Measurements from ENCODE around the gene LRRFIP1. TPM values are rescaled to one million over a fixed set of nuclear protein-coding genes. Genes with fewer than 3 reads are reported as not detected.

LRRFIP1 gene
- total RNA-seq, 2 experiments from 2014 or later = 189 to 207 TPM

GRCh38 chr2:237798236-237799059 is 171.1 kb downstream of the LRRFIP1 start, which contains the start of gene RBM44:
Gene RBM44, plus strand, starts transcription at chr2:237798779. Its CDS starts 14,831 bp downstream, at chr2:237813610.
- Mint-ChIP-seq H3K36me3 (ENCODE audit: low read depth) (no peaks in the 10 kb centered on the region), H3K4me3 (no peak within 1 kb of the TSS), H3K27ac (no peak within 1 kb of the TSS), H3K27me3 (ENCODE audit: low read depth) (no peaks in the 10 kb centered on the region), H3K9me3 (ENCODE audit: insufficient read depth) (no peaks in the 10 kb centered on the region), H3K4me1 (ENCODE audit: low read depth) (no peaks in the 10 kb centered on the region)
- ATAC-seq (no peak), DNase-seq (no peak)
- ChIA-PET POLR2A (no interaction called here), CTCF (no interaction called here)

- H3K27me3 Mint-ChIP-seq (ENCODE audit: low read depth) = no peaks in the 10 kb centered on the region
- ChIA-PET CTCF (no interaction called here), POLR2A (no interaction called here)
- H3K4me3 Mint-ChIP-seq = no peak overlapping the region
- H3K27ac Mint-ChIP-seq = no peak overlapping the region
- H3K9me3 Mint-ChIP-seq (ENCODE audit: insufficient read depth) = no peaks in the 10 kb centered on the region
- H3K36me3 Mint-ChIP-seq (ENCODE audit: low read depth) = no peaks in the 10 kb centered on the region
- DNase-seq (no peak), ATAC-seq (no peak)
- H3K4me1 Mint-ChIP-seq (ENCODE audit: low read depth) = no peaks in the 10 kb centered on the region
These were observed 171.7 kb downstream of the LRRFIP1 start for GRCh38 chr2:237799060-237799428.

GRCh38 chr2:237801466-237801865 is 174.1 kb downstream of the LRRFIP1 start:
- H3K4me1 Mint-ChIP-seq (ENCODE audit: low read depth) = no peaks in the 10 kb centered on the region
- no peaks in the 10 kb centered on the region for H3K27me3 Mint-ChIP-seq (ENCODE audit: low read depth)
- CTCF ChIA-PET = no interaction called here
- POLR2A ChIA-PET = no interaction called here
- DNase-seq = no peak
- H3K36me3 Mint-ChIP-seq (ENCODE audit: low read depth) = no peaks in the 10 kb centered on the region
- H3K27ac Mint-ChIP-seq = no peak overlapping the region
- H3K9me3 Mint-ChIP-seq (ENCODE audit: insufficient read depth) = no peaks in the 10 kb centered on the region
- no peak for ATAC-seq
- no peak overlapping the region for H3K4me3 Mint-ChIP-seq

- Mint-ChIP-seq H3K4me1 (ENCODE audit: low read depth) (no peaks in the 10 kb centered on the region), H3K27me3 (ENCODE audit: low read depth) (peaks cover 11% of the 10 kb centered on the region), H3K27ac (no peak overlapping the region), H3K9me3 (ENCODE audit: insufficient read depth) (no peaks in the 10 kb centered on the region), H3K4me3 (no peak overlapping the region), H3K36me3 (ENCODE audit: low read depth) (no peaks in the 10 kb centered on the region)
- ATAC-seq (no peak), DNase-seq (no peak)
- CTCF ChIA-PET = no interaction called here
- POLR2A ChIA-PET = no interaction called here
These were observed 178.9 kb downstream of the LRRFIP1 start for GRCh38 chr2:237806334-237806733.

GRCh38 chr2:237815637-237816036 is 188.2 kb downstream of the LRRFIP1 start:
- ATAC-seq (no peak), DNase-seq (no peak)
- no peaks in the 10 kb centered on the region for H3K9me3 Mint-ChIP-seq (ENCODE audit: insufficient read depth)
- no peaks in the 10 kb centered on the region for H3K36me3 Mint-ChIP-seq (ENCODE audit: low read depth)
- no peak overlapping the region for H3K4me3 Mint-ChIP-seq
- peaks cover 24% of the 10 kb centered on the region for H3K27me3 Mint-ChIP-seq (ENCODE audit: low read depth)
- ChIA-PET POLR2A (no interaction called here), CTCF (no interaction called here)
- H3K4me1 Mint-ChIP-seq (ENCODE audit: low read depth) = no peaks in the 10 kb centered on the region
- no peak overlapping the region for H3K27ac Mint-ChIP-seq

- Mint-ChIP-seq H3K4me1 (ENCODE audit: low read depth) (no peaks in the 10 kb centered on the region), H3K27ac (no peak overlapping the region), H3K27me3 (ENCODE audit: low read depth) (peaks cover 24% of the 10 kb centered on the region), H3K36me3 (ENCODE audit: low read depth) (no peaks in the 10 kb centered on the region), H3K9me3 (ENCODE audit: insufficient read depth) (no peaks in the 10 kb centered on the region), H3K4me3 (no peak overlapping the region)
- ChIA-PET CTCF (interaction anchor here (0.9 to 1.1 kb wide), 2 partner anchors 72 to 239 kb away, joined by 3 to 4 read pairs; no protein-coding TSS in a partner anchor), POLR2A (interaction anchor here (0.5 kb wide), 1 partner anchor 484 kb away, joined by 3 read pairs; no protein-coding TSS in a partner anchor)
- ATAC-seq (no peak), DNase-seq (no peak)
These were observed 189.1 kb downstream of the LRRFIP1 start for GRCh38 chr2:237816531-237816930.

- Mint-ChIP-seq H3K36me3 (ENCODE audit: low read depth) (no peaks in the 10 kb centered on the region), H3K4me3 (no peak overlapping the region), H3K9me3 (ENCODE audit: insufficient read depth) (no peaks in the 10 kb centered on the region), H3K27ac (no peak overlapping the region), H3K27me3 (ENCODE audit: low read depth) (peaks cover 17% of the 10 kb centered on the region), H3K4me1 (ENCODE audit: low read depth) (no peaks in the 10 kb centered on the region)
- CTCF ChIA-PET = no interaction called here
- no peak for ATAC-seq
- POLR2A ChIA-PET = no interaction called here
- no peak for DNase-seq
These were observed 190.7 kb downstream of the LRRFIP1 start for GRCh38 chr2:237818066-237818473.

GRCh38 chr2:237819231-237819630 is 191.8 kb downstream of the LRRFIP1 start:
- no peaks in the 10 kb centered on the region for H3K36me3 Mint-ChIP-seq (ENCODE audit: low read depth)
- DNase-seq (no peak), ATAC-seq (no peak)
- H3K4me1 Mint-ChIP-seq (ENCODE audit: low read depth) = no peaks in the 10 kb centered on the region
- H3K9me3 Mint-ChIP-seq (ENCODE audit: insufficient read depth) = no peaks in the 10 kb centered on the region
- ChIA-PET CTCF (interaction anchor here (1.0 to 1.2 kb wide), 2 partner anchors 306 to 444 kb away, joined by 3 to 5 read pairs; no protein-coding TSS in a partner anchor), POLR2A (interaction anchor here (0.7 kb wide), 1 partner anchor 72 kb away, joined by 3 read pairs; no protein-coding TSS in a partner anchor)
- no peak overlapping the region for H3K27ac Mint-ChIP-seq
- H3K27me3 Mint-ChIP-seq (ENCODE audit: low read depth) = peaks cover 17% of the 10 kb centered on the region
- no peak overlapping the region for H3K4me3 Mint-ChIP-seq

- H3K27ac Mint-ChIP-seq = no peak overlapping the region
- H3K4me1 Mint-ChIP-seq (ENCODE audit: low read depth) = no peaks in the 10 kb centered on the region
- CTCF ChIA-PET = interaction anchor here (1.2 kb wide), 1 partner anchor 308 kb away, joined by 5 read pairs; no protein-coding TSS in a partner anchor
- DNase-seq = no peak
- no peaks in the 10 kb centered on the region for H3K36me3 Mint-ChIP-seq (ENCODE audit: low read depth)
- H3K27me3 Mint-ChIP-seq (ENCODE audit: low read depth) = peaks cover 19% of the 10 kb centered on the region
- H3K4me3 Mint-ChIP-seq = no peak overlapping the region
- H3K9me3 Mint-ChIP-seq (ENCODE audit: insufficient read depth) = no peaks in the 10 kb centered on the region
- ATAC-seq = no peak
- POLR2A ChIA-PET = no interaction called here
These were observed 193.0 kb downstream of the LRRFIP1 start for GRCh38 chr2:237820421-237820820.

- CTCF ChIA-PET = no interaction called here
These were observed 196.2 kb downstream of the LRRFIP1 start for GRCh38 chr2:237823544-237823943.

GRCh38 chr2:237824085-237824484 is 196.7 kb downstream of the LRRFIP1 start:
- Mint-ChIP-seq H3K36me3 (ENCODE audit: low read depth) (no peaks in the 10 kb centered on the region), H3K27me3 (ENCODE audit: low read depth) (peaks cover 8% of the 10 kb centered on the region), H3K4me1 (ENCODE audit: low read depth) (no peaks in the 10 kb centered on the region), H3K4me3 (no peak overlapping the region), H3K9me3 (ENCODE audit: insufficient read depth) (no peaks in the 10 kb centered on the region), H3K27ac (no peak overlapping the region)
- ChIA-PET CTCF (no interaction called here), POLR2A (no interaction called here)
- ATAC-seq (no peak), DNase-seq (no peak)

More at GRCh38 chr2:237823544-237823943, 196.2 kb downstream of the LRRFIP1 start:
- Mint-ChIP-seq H3K27me3 (ENCODE audit: low read depth) (peaks cover 9% of the 10 kb centered on the region), H3K4me1 (ENCODE audit: low read depth) (no peaks in the 10 kb centered on the region), H3K4me3 (no peak overlapping the region), H3K27ac (no peak overlapping the region), H3K9me3 (ENCODE audit: insufficient read depth) (no peaks in the 10 kb centered on the region), H3K36me3 (ENCODE audit: low read depth) (no peaks in the 10 kb centered on the region)
- no peak for DNase-seq
- ATAC-seq = no peak
- POLR2A ChIA-PET = no interaction called here

GRCh38 chr2:237827421-237827987 is 200.1 kb downstream of the LRRFIP1 start:
- Mint-ChIP-seq H3K4me1 (ENCODE audit: low read depth) (no peaks in the 10 kb centered on the region), H3K27me3 (ENCODE audit: low read depth) (peaks cover 11% of the 10 kb centered on the region), H3K9me3 (ENCODE audit: insufficient read depth) (no peaks in the 10 kb centered on the region), H3K36me3 (ENCODE audit: low read depth) (no peaks in the 10 kb centered on the region), H3K4me3 (no peak overlapping the region), H3K27ac (no peak overlapping the region)
- ATAC-seq (no peak), DNase-seq (no peak)
- POLR2A ChIA-PET = no interaction called here
- CTCF ChIA-PET = no interaction called here

All from activated CD8-positive, alpha-beta T cell treated with anti-CD3 and anti-CD28 coated beads, Interleukin-2, amount 10 ng/mL, durations not matched to agents 7 days and 5 days (primary cell).